ENCODE results near the gene LRRC34. TPM values are rescaled to one million over a fixed set of nuclear protein-coding genes. Genes with fewer than 3 reads are reported as not detected.

The LRRC34 gene
- polyA plus RNA-seq, 1 donor, result 2.1 TPM

GRCh38 chr3:169746924-169747323, 65.8 kb downstream of the LRRC34 start:
- H3K9me3 ChIP-seq (ENCODE audit: control insufficient read depth, low read depth, low read length), result no peaks in the 10 kb centered on the region
- no peak overlapping the region for H3K27ac ChIP-seq (ENCODE audit: low read length)
- no peaks in the 10 kb centered on the region for H3K4me1 ChIP-seq (ENCODE audit: control insufficient read depth, insufficient read depth, low read length)
- peaks cover 4% of the 10 kb centered on the region for H3K27me3 ChIP-seq (ENCODE audit: control insufficient read depth, insufficient read depth, low read length)
- H3K36me3 ChIP-seq (ENCODE audit: control insufficient read depth, insufficient read depth, low read length), result no peaks in the 10 kb centered on the region
- no peak overlapping the region for H3K4me3 ChIP-seq (ENCODE audit: low read length)
- WGBS (ENCODE audit: insufficient coverage, low lambda C conversion rate), result no CpG with 5 or more reads among the region's 6 CpGs
- no peak for DNase-seq

GRCh38 chr3:169744366-169745054, 68.2 kb downstream of the LRRC34 start:
- Histone ChIP-seq H3K4me3 (ENCODE audit: low read length) (no peak overlapping the region), H3K36me3 (ENCODE audit: control insufficient read depth, insufficient read depth, low read length) (no peaks in the 10 kb centered on the region), H3K4me1 (ENCODE audit: control insufficient read depth, insufficient read depth, low read length) (no peaks in the 10 kb centered on the region), H3K27me3 (ENCODE audit: control insufficient read depth, insufficient read depth, low read length) (peaks cover 4% of the 10 kb centered on the region), H3K27ac (ENCODE audit: low read length) (no peak overlapping the region), H3K9me3 (ENCODE audit: control insufficient read depth, low read depth, low read length) (no peaks in the 10 kb centered on the region)
- DNase-seq, result no peak
- WGBS (ENCODE audit: insufficient coverage, low lambda C conversion rate), result 50% methylated on average over 1 of the region's 1 CpG

Other genes with a start within 250 kb of the LRRC34 start
- 25.6 TPM for gene MECOM, start 149.2 kb downstream of the LRRC34 start, polyA plus RNA-seq
- gene TERC, start 47.8 kb downstream of the LRRC34 start, polyA plus RNA-seq, result 1.1 TPM
- gene ACTRT3, start 43.3 kb downstream of the LRRC34 start, polyA plus RNA-seq, result 12.8 TPM
- 18.0 TPM for gene MYNN, start 39.5 kb downstream of the LRRC34 start, polyA plus RNA-seq
- gene LRRIQ4, start within 50 bp of the LRRC34 start, polyA plus RNA-seq, result 0.07 TPM
- 11.4 TPM for gene LRRC31, start 57.0 kb upstream of the LRRC34 start, polyA plus RNA-seq
- not detected for gene SAMD7, start 98.7 kb upstream of the LRRC34 start, polyA plus RNA-seq
- 98.0 TPM for gene SEC62, start 153.9 kb upstream of the LRRC34 start, polyA plus RNA-seq
- 169 TPM for gene GPR160, start 225.1 kb upstream of the LRRC34 start, polyA plus RNA-seq